H9 (cell line): ENCODE data around the gene CRACDL. TPM values are rescaled to one million over a fixed set of nuclear protein-coding genes. Genes with fewer than 3 reads are reported as not detected.

ENCODE experiments used
- DNase-seq: peaks from one replicate; pipeline ENCODE4 v3.0.0-alpha.2; 2017
- H2AFZ ChIP-seq: one replicate; pipeline ENCODE4 v1.6.1; 2013; ENCODE audit warnings: mild to moderate bottlenecking, low read length, control low read depth, moderate library complexity
- H2AK5ac ChIP-seq: 2 replicates; pipeline ENCODE4 v1.6.1; 2013; ENCODE audit warnings: low read length, control low read depth, mixed read lengths; ENCODE audit not compliant: insufficient read length
- H2BK120ac ChIP-seq: one replicate; pipeline ENCODE4 v1.6.1; 2013; ENCODE audit warnings: low read depth, mild to moderate bottlenecking, low read length, control low read depth, inconsistent platforms; ENCODE audit not compliant: poor library complexity, severe bottlenecking
- H2BK12ac ChIP-seq: 2 replicates; pipeline ENCODE4 v1.6.1; 2013; ENCODE audit warnings: low read length, control low read depth, mixed read lengths, low read depth; ENCODE audit not compliant: insufficient read length
- H2BK15ac ChIP-seq: 2 replicates; pipeline ENCODE4 v1.6.1; 2013; ENCODE audit warnings: low read depth, low read length, control low read depth
- H2BK20ac ChIP-seq: one replicate; pipeline ENCODE4 v1.6.1; 2013; ENCODE audit warnings: low read depth, mild to moderate bottlenecking, low read length, control low read depth, inconsistent platforms; ENCODE audit not compliant: poor library complexity, severe bottlenecking
- H2BK5ac ChIP-seq: 2 replicates; pipeline ENCODE4 v1.6.1; 2013; ENCODE audit warnings: low read length, control low read depth, mixed read lengths; ENCODE audit not compliant: insufficient read length
- H3K14ac ChIP-seq: 2 replicates; pipeline ENCODE4 v1.6.1; 2013; ENCODE audit warnings: low read length, control low read depth; ENCODE audit not compliant: insufficient read depth
- H3K18ac ChIP-seq: 2 replicates; pipeline ENCODE4 v1.6.1; 2013; ENCODE audit warnings: low read depth, mild to moderate bottlenecking, mixed read lengths, low read length, control low read depth; ENCODE audit not compliant: insufficient read length
- H3K23ac ChIP-seq: 2 replicates; pipeline ENCODE4 v1.6.1; 2013; ENCODE audit warnings: low read length, control low read depth, mixed read lengths, low read depth; ENCODE audit not compliant: insufficient read length
- H3K23me2 ChIP-seq: 2 replicates; pipeline ENCODE4 v1.6.1; 2013; ENCODE audit warnings: low read depth, mild to moderate bottlenecking, mixed read lengths, low read length, control low read depth; ENCODE audit not compliant: insufficient read length, poor library complexity, severe bottlenecking
- H3K27ac ChIP-seq: 2 replicates; pipeline ENCODE4 v1.5.1; 2013; ENCODE audit warnings: low read length, control low read depth, mixed read lengths, low read depth; ENCODE audit not compliant: insufficient read length
- H3K27me3 ChIP-seq: 2 replicates; pipeline ENCODE4 v1.6.1; 2013; ENCODE audit warnings: low read length, control low read depth, inconsistent platforms; ENCODE audit not compliant: insufficient read depth
- H3K4ac ChIP-seq: 2 replicates; pipeline ENCODE4 v1.6.1; 2013; ENCODE audit warnings: low read depth, mild to moderate bottlenecking, control low read depth, inconsistent platforms, low read length, moderate library complexity
- H3K4me1 ChIP-seq: 2 replicates; pipeline ENCODE4 v1.6.1; 2013; ENCODE audit warnings: low read length, control low read depth, inconsistent platforms; ENCODE audit not compliant: insufficient read depth
- H3K4me2 ChIP-seq: 2 replicates; pipeline ENCODE4 v1.6.1; 2013; ENCODE audit warnings: low read length, control low read depth, mixed read lengths; ENCODE audit not compliant: insufficient read length, insufficient read depth
- H3K56ac ChIP-seq: 2 replicates; pipeline ENCODE4 v1.6.1; 2013; ENCODE audit warnings: low read depth, mild to moderate bottlenecking, mixed read lengths, low read length, control low read depth; ENCODE audit not compliant: insufficient read length
- H3K79me1 ChIP-seq: 2 replicates; pipeline ENCODE4 v1.6.1; 2013; ENCODE audit warnings: low read depth, mild to moderate bottlenecking, moderate library complexity, low read length, control low read depth, inconsistent platforms; ENCODE audit not compliant: insufficient read depth, poor library complexity, severe bottlenecking
- H3K79me2 ChIP-seq: 2 replicates; pipeline ENCODE4 v1.6.1; 2013; ENCODE audit warnings: low read length, control low read depth, inconsistent platforms; ENCODE audit not compliant: insufficient read depth
- H3K9ac ChIP-seq: 2 replicates; pipeline ENCODE4 v1.6.1; 2013; ENCODE audit warnings: low read length, control low read depth, mixed read lengths; ENCODE audit not compliant: insufficient read length; ENCODE audit errors: extremely low read depth
- H3K9me3 ChIP-seq: one replicate; pipeline ENCODE4 v1.6.1; 2013; ENCODE audit warnings: low read depth, low read length, inconsistent platforms; ENCODE audit not compliant: control insufficient read depth
- H3T11ph ChIP-seq: one replicate; pipeline ENCODE4 v1.6.1; 2013; ENCODE audit warnings: mild to moderate bottlenecking, low read length, control low read depth, inconsistent platforms
- H4K20me1 ChIP-seq: one replicate; pipeline ENCODE4 v1.6.1; 2013; ENCODE audit not compliant: control insufficient read depth, insufficient read length, insufficient read depth
- H4K5ac ChIP-seq: 2 replicates; pipeline ENCODE4 v1.6.1; 2013; ENCODE audit warnings: low read depth, mild to moderate bottlenecking, mixed read lengths, low read length, control low read depth; ENCODE audit not compliant: insufficient read length
- H4K8ac ChIP-seq: replicated peaks from 2 replicates; pipeline ENCODE4 v1.6.1; 2013; ENCODE audit warnings: low read length, control low read depth, mixed read lengths, low read depth; ENCODE audit not compliant: insufficient read length
- H4K91ac ChIP-seq: 2 replicates; pipeline ENCODE4 v1.6.1; 2013; ENCODE audit warnings: low read depth, mild to moderate bottlenecking, moderate library complexity, mixed read lengths, low read length, control low read depth; ENCODE audit not compliant: insufficient read length
- H3K27ac Mint-ChIP-seq, 3 experiments: 2 replicates in 2 of 3; 3 replicates in 1 of 3; pipeline ENCODE4 v1.8.0; 2020 to 2021; ENCODE audit warnings: mixed read lengths in 3 of 3, mild to moderate bottlenecking in 1 of 3, moderate library complexity in 1 of 3
- H3K27me3 Mint-ChIP-seq: 2 replicates; pipeline ENCODE4 v1.8.0; 2021; ENCODE audit warnings: low read depth, mild to moderate bottlenecking, moderate library complexity, mixed read lengths
- H3K36me3 Mint-ChIP-seq, 3 experiments: 2 replicates in 2 of 3; 3 replicates in 1 of 3; pipeline ENCODE4 v1.8.0; 2020 to 2021; ENCODE audit warnings: low read depth in 3 of 3, mixed read lengths in 3 of 3; ENCODE audit not compliant: insufficient read depth in 1 of 3
- H3K4me1 Mint-ChIP-seq, 2 experiments: 2 replicates each; pipeline ENCODE4 v1.8.0; 2020; ENCODE audit warnings: mixed read lengths in 2 of 2
- H3K4me3 Mint-ChIP-seq, 2 experiments: 2 replicates in 1 of 2; 3 replicates in 1 of 2; pipeline ENCODE4 v1.8.0; 2020 to 2021; ENCODE audit warnings: mild to moderate bottlenecking in 2 of 2, mixed read lengths in 2 of 2, moderate library complexity in 1 of 2
- H3K9me3 Mint-ChIP-seq, 2 experiments: 2 replicates in 1 of 2; 3 replicates in 1 of 2; pipeline ENCODE4 v1.8.0; 2020; ENCODE audit warnings: mild to moderate bottlenecking in 2 of 2, mixed read lengths in 2 of 2, moderate library complexity in 1 of 2
- CTCF ChIP-seq: fragments of 200-600 bp; sonication (generic); conservative IDR thresholded peaks from 3 replicates; pipeline ENCODE4 v1.8.0; 2021; ENCODE audit warnings: antibody characterized with exemption, mild to moderate bottlenecking
- WGBS: extraction: QIAGEN DNeasy Blood & Tissue Kit; methylation state at CpG from one replicate; pipeline ENCODE4 v1.1.7; 2013; ENCODE audit warnings: missing lambda C conversion rate, low lambda C conversion rate, mixed read lengths; ENCODE audit not compliant: insufficient read length; ENCODE audit errors: extremely low coverage; 5-methylcytosine and 5-hydroxymethylcytosine counted together
- total RNA-seq: library from RNA; stranded (reverse); gene quantifications from 2 replicates; pipeline ENCODE4 v1.2.1, GENCODE V29; 2021

The CRACDL gene
- total RNA-seq, 1 experiment from 2014 or later = 0.48 TPM

GRCh38 chr2:98796775-98797544 is 139.1 kb downstream of the CRACDL start:
- H3K27me3 ChIP-seq = no peaks in the 10 kb centered on the region

More at GRCh38 chr2:98796775-98797544, 139.1 kb downstream of the CRACDL start:
- Histone ChIP-seq H3K9ac (no peak overlapping the region), H3K23me2 (no peaks in the 10 kb centered on the region), H3K4me1 (no peaks in the 10 kb centered on the region), H2BK12ac (no peak overlapping the region), H4K8ac (no peak overlapping the region), H3T11ph (no peak overlapping the region), H3K27ac (no peak overlapping the region), H4K20me1 (no peaks in the 10 kb centered on the region), H3K18ac (no peak overlapping the region), H3K9me3 (no peaks in the 10 kb centered on the region), H2BK20ac (no peak overlapping the region), H3K79me1 (no peaks in the 10 kb centered on the region), H4K5ac (no peak overlapping the region), H3K4me2 (no peak overlapping the region), H3K23ac (no peak overlapping the region), H2BK15ac (no peak overlapping the region), H2BK5ac (no peak overlapping the region), H3K56ac (no peak overlapping the region), H3K4ac (no peak overlapping the region), H3K14ac (no peak overlapping the region), H3K79me2 (no peaks in the 10 kb centered on the region), H4K91ac (no peak overlapping the region), H2AFZ (no peak overlapping the region), H2BK120ac (no peak overlapping the region), H2AK5ac (no peak overlapping the region)
- DNase-seq = no peak
- Mint-ChIP-seq H3K36me3 (no peaks in the 10 kb centered on the region), H3K4me3 (no peak overlapping the region), H3K4me1 (no peaks in the 10 kb centered on the region), H3K27me3 (peaks cover 18% of the 10 kb centered on the region), H3K27ac (no peak overlapping the region), H3K9me3 (no peaks in the 10 kb centered on the region; a peak in 1 of 5 replicates)
- WGBS = no CpG with 5 or more reads among the region's 19 CpGs
- no peak for TF ChIP-seq CTCF
